Neuronal stem cell (in vitro differentiated cells): ENCODE measurements around the gene SLC1A7.

Experiments used
- DNase-seq: peaks from one replicate; pipeline ENCODE4 v3.0.0-alpha.2; 2013; ENCODE audit warnings: low spot score
- H2AFZ ChIP-seq: one replicate; pipeline ENCODE4 v1.6.1; 2013; ENCODE audit warnings: mild to moderate bottlenecking, low read length, inconsistent platforms
- H2AK5ac ChIP-seq: 2 replicates; pipeline ENCODE4 v1.6.1; 2013; ENCODE audit warnings: low read depth, mild to moderate bottlenecking, inconsistent platforms, low read length, moderate library complexity, mixed read lengths
- H2BK120ac ChIP-seq: 2 replicates; pipeline ENCODE4 v1.6.1; 2013; ENCODE audit warnings: low read depth, mild to moderate bottlenecking, inconsistent platforms, low read length, moderate library complexity, mixed read lengths
- H2BK12ac ChIP-seq: one replicate; pipeline ENCODE4 v1.6.1; 2013; ENCODE audit warnings: low read length, inconsistent platforms
- H2BK15ac ChIP-seq: 2 replicates; pipeline ENCODE4 v1.6.1; 2013; ENCODE audit warnings: mild to moderate bottlenecking, low read length, inconsistent platforms, mixed read lengths
- H2BK5ac ChIP-seq: one replicate; pipeline ENCODE4 v1.6.1; 2013; ENCODE audit warnings: inconsistent platforms, mild to moderate bottlenecking, low read length, moderate library complexity
- H3K14ac ChIP-seq: one replicate; pipeline ENCODE4 v1.6.1; 2013; ENCODE audit warnings: low read length, inconsistent platforms
- H3K18ac ChIP-seq: 2 replicates; pipeline ENCODE4 v1.6.1; 2013; ENCODE audit warnings: low read length, inconsistent platforms
- H3K23ac ChIP-seq: 2 replicates; pipeline ENCODE4 v1.6.1; 2013; ENCODE audit warnings: low read depth, mild to moderate bottlenecking, mixed read lengths, low read length, inconsistent platforms; ENCODE audit not compliant: poor library complexity
- H3K27ac ChIP-seq: replicated peaks from 3 replicates; pipeline ENCODE4 v1.5.1; 2013; ENCODE audit warnings: low read length, inconsistent platforms
- H3K27me3 ChIP-seq, 3 experiments: 2 replicates each; pipeline ENCODE4 v1.6.1; 2013; ENCODE audit warnings: low read length in 3 of 3, mild to moderate bottlenecking in 2 of 3, inconsistent platforms in 1 of 3, low read depth in 1 of 3, mixed read lengths in 1 of 3, moderate library complexity in 1 of 3; ENCODE audit not compliant: control insufficient read depth in 3 of 3, insufficient read depth in 3 of 3
- H3K36me3 ChIP-seq, 2 donors: replicated peaks in 1 of 2; 2 replicates each; pipeline ENCODE4 v1.6.1; 2013; ENCODE audit warnings: low read length in 2 of 2; ENCODE audit not compliant: control insufficient read depth in 2 of 2, insufficient read depth in 2 of 2
- H3K4ac ChIP-seq: 2 replicates; pipeline ENCODE4 v1.6.1; 2013; ENCODE audit warnings: inconsistent platforms, mild to moderate bottlenecking, low read length, moderate library complexity
- H3K4me1 ChIP-seq, 2 donors: 1 replicate in 1 of 2; 2 replicates in 1 of 2; pipeline ENCODE4 v1.6.1; 2013; ENCODE audit warnings: low read length in 2 of 2, low read depth in 1 of 2; ENCODE audit not compliant: control insufficient read depth in 2 of 2, insufficient read depth in 1 of 2
- H3K4me2 ChIP-seq: one replicate; pipeline ENCODE4 v1.6.1; 2013; ENCODE audit warnings: mild to moderate bottlenecking, low read length, inconsistent platforms; ENCODE audit not compliant: insufficient read depth, poor library complexity, severe bottlenecking
- H3K4me3 ChIP-seq, 2 donors: 2 replicates each; pipeline ENCODE4 v1.5.1; 2013; ENCODE audit warnings: low read length in 2 of 2, mild to moderate bottlenecking in 2 of 2, inconsistent platforms in 1 of 2, moderate library complexity in 1 of 2
- H3K79me1 ChIP-seq: one replicate; pipeline ENCODE4 v1.6.1; 2013; ENCODE audit warnings: low read depth, mild to moderate bottlenecking, inconsistent platforms, low read length, moderate library complexity
- H3K9ac ChIP-seq: one replicate; pipeline ENCODE4 v1.6.1; 2013; ENCODE audit warnings: mild to moderate bottlenecking, low read depth, low read length, inconsistent platforms; ENCODE audit not compliant: poor library complexity
- H3K9me3 ChIP-seq, 2 donors: replicated peaks in 1 of 2; 2 replicates each; pipeline versions ENCODE3 to v1.6.1; 2013; ENCODE audit warnings: low read length in 2 of 2, mild to moderate bottlenecking in 2 of 2, inconsistent platforms in 1 of 2, low read depth in 1 of 2, mixed read lengths in 1 of 2, moderate library complexity in 1 of 2; ENCODE audit not compliant: control insufficient read depth in 2 of 2, insufficient read depth in 1 of 2
- H4K8ac ChIP-seq: one replicate; pipeline ENCODE4 v1.6.1; 2013; ENCODE audit warnings: low read depth, mild to moderate bottlenecking, inconsistent platforms, low read length, moderate library complexity
- H4K91ac ChIP-seq: one replicate; pipeline ENCODE4 v1.6.1; 2013; ENCODE audit warnings: low read length, low read depth, mild to moderate bottlenecking, inconsistent platforms; ENCODE audit not compliant: poor library complexity
- WGBS, 2 donors: extraction: QIAGEN DNeasy Blood & Tissue Kit; methylation state at CpG; one replicate each; pipeline ENCODE4 v1.1.7; 2013; ENCODE audit warnings: missing lambda C conversion rate in 2 of 2, mixed read lengths in 1 of 2; ENCODE audit not compliant: insufficient read length in 2 of 2, insufficient replicate concordance in 1 of 2; ENCODE audit errors: extremely low coverage in 2 of 2; 5-methylcytosine and 5-hydroxymethylcytosine counted together

SLC1A7 gene

GRCh38 chr1:53148123-53148522 is 5.7 kb upstream of the SLC1A7 start:
- Histone ChIP-seq H2BK5ac (no peak overlapping the region), H2AK5ac (no peak overlapping the region), H2BK15ac (no peak overlapping the region), H3K9me3 (peaks cover 0 to 2% of the 10 kb centered on the region in 2 donors), H3K36me3 (no peaks in the 10 kb centered on the region), H3K4me3 (no peak overlapping the region), H3K14ac (no peak overlapping the region), H3K23ac (no peak overlapping the region), H3K4ac (no peak overlapping the region), H3K27me3 (peaks cover 0 to 16% (median 0%) of the 10 kb centered on the region in 3 experiments), H3K9ac (no peak overlapping the region), H3K4me1 (peaks cover 0 to 6% of the 10 kb centered on the region in 2 donors), H3K18ac (no peak overlapping the region), H3K27ac (no peak overlapping the region), H4K91ac (no peak overlapping the region), H4K8ac (no peak overlapping the region), H3K4me2 (no peak overlapping the region), H3K79me1 (no peaks in the 10 kb centered on the region), H2BK120ac (no peak overlapping the region), H2AFZ (no peak overlapping the region), H2BK12ac (no peak overlapping the region)
- no CpG with 5 or more reads among the region's 3 CpGs for WGBS, 2 donors
- no peak for DNase-seq

GRCh38 chr1:53147174-53147573 is 4.7 kb upstream of the SLC1A7 start:
- Histone ChIP-seq H3K4me2 (no peak overlapping the region), H4K91ac (no peak overlapping the region), H3K9ac (no peak overlapping the region), H2BK5ac (no peak overlapping the region), H2BK12ac (no peak overlapping the region), H2AFZ (no peak overlapping the region), H3K4ac (no peak overlapping the region), H2BK120ac (no peak overlapping the region), H3K36me3 (no peaks in the 10 kb centered on the region), H3K4me3 (no peak overlapping the region), H3K79me1 (no peaks in the 10 kb centered on the region), H3K23ac (no peak overlapping the region), H2AK5ac (no peak overlapping the region), H3K27me3 (peaks cover 0 to 16% (median 0%) of the 10 kb centered on the region in 3 experiments), H3K4me1 (peaks cover 0 to 6% of the 10 kb centered on the region in 2 donors), H3K18ac (no peak overlapping the region), H4K8ac (no peak overlapping the region), H3K9me3 (peaks cover 0 to 2% of the 10 kb centered on the region in 2 donors), H3K27ac (no peak overlapping the region), H2BK15ac (no peak overlapping the region), H3K14ac (no peak overlapping the region)
- WGBS, 2 donors: no CpG with 5 or more reads among the region's 4 CpGs
- DNase-seq: no peak

GRCh38 chr1:53145942-53146708 is 3.7 kb upstream of the SLC1A7 start:
- no peak overlapping the region for H3K4ac ChIP-seq
- peaks cover 0 to 6% of the 10 kb centered on the region in 2 donors for H3K4me1 ChIP-seq
- no peak overlapping the region for H3K23ac ChIP-seq
- H2BK120ac ChIP-seq: no peak overlapping the region
- H4K91ac ChIP-seq: no peak overlapping the region
- H2AFZ ChIP-seq: no peak overlapping the region
- no peak overlapping the region for H3K4me3 ChIP-seq
- no peak overlapping the region for H3K4me2 ChIP-seq
- H3K18ac ChIP-seq: peak overlapping the region; percentile 54
- H3K9ac ChIP-seq: no peak overlapping the region
- H3K9me3 ChIP-seq: peaks cover 0 to 2% of the 10 kb centered on the region in 2 donors
- no peaks in the 10 kb centered on the region for H3K79me1 ChIP-seq
- no peak overlapping the region for H4K8ac ChIP-seq
- WGBS, 2 donors: no CpG with 5 or more reads among the region's 24 CpGs
- no peaks in the 10 kb centered on the region for H3K36me3 ChIP-seq
- H2BK15ac ChIP-seq: no peak overlapping the region
- H2BK12ac ChIP-seq: no peak overlapping the region
- DNase-seq: no peak
- H3K14ac ChIP-seq: no peak overlapping the region
- no peak overlapping the region for H3K27ac ChIP-seq
- no peak overlapping the region for H2AK5ac ChIP-seq
- peaks cover 0 to 27% (median 0%) of the 10 kb centered on the region in 3 experiments for H3K27me3 ChIP-seq
- H2BK5ac ChIP-seq: no peak overlapping the region

- no peak overlapping the region for H3K9ac ChIP-seq
- H3K4ac ChIP-seq: no peak overlapping the region
- H3K79me1 ChIP-seq: no peaks in the 10 kb centered on the region
- H2BK5ac ChIP-seq: no peak overlapping the region
- H2AK5ac ChIP-seq: no peak overlapping the region
- no peak overlapping the region for H3K14ac ChIP-seq
- DNase-seq: no peak
- H3K18ac ChIP-seq: no peak overlapping the region
- no peak overlapping the region for H2AFZ ChIP-seq
- no peak overlapping the region for H3K23ac ChIP-seq
- no peaks in the 10 kb centered on the region for H3K36me3 ChIP-seq
- peaks cover 0 to 2% of the 10 kb centered on the region in 2 donors for H3K9me3 ChIP-seq
- no peak overlapping the region for H3K27ac ChIP-seq
- no peak overlapping the region for H3K4me3 ChIP-seq
- peaks cover 0 to 6% of the 10 kb centered on the region in 2 donors for H3K4me1 ChIP-seq
- WGBS, 2 donors: no CpG with 5 or more reads among the region's 5 CpGs
- no peak overlapping the region for H4K91ac ChIP-seq
- H4K8ac ChIP-seq: no peak overlapping the region
- H3K4me2 ChIP-seq: no peak overlapping the region
- no peak overlapping the region for H2BK12ac ChIP-seq
- H2BK120ac ChIP-seq: no peak overlapping the region
- H2BK15ac ChIP-seq: no peak overlapping the region
- H3K27me3 ChIP-seq: peaks cover 0 to 32% (median 0%) of the 10 kb centered on the region in 3 experiments
Observed at GRCh38 chr1:53145619-53145941, 3.1 kb upstream of the SLC1A7 start.
